Panc1 (cell line): Measurements from ENCODE around the gene SALL3. TPM values are rescaled to one million over a fixed set of nuclear protein-coding genes. Genes with fewer than 3 reads are reported as not detected.

ENCODE experiments used
- ATAC-seq: fragments of 200-7000 bp; cut with Tn5 transposase; 2 replicates; pipeline ENCODE4 v1.9.1; 2020; ENCODE audit warnings: mild to moderate bottlenecking, moderate library complexity
- BruUV-seq: library from RNA; stranded (reverse); fragments of 400-500 nt; replicated peaks from 2 replicates; lab custom pipeline; 2021; lab: Mats Ljungman, UMichigan
- CTCF ChIA-PET: fragments of 300-600 bp; sonication (Branson Sonifier 250); formaldehyde crosslinking; loops from one replicate; lab custom pipeline; 2022; ENCODE audit warnings: antibody characterized with exemption; lab: Charles Lee
- POLR2A ChIA-PET: fragments of 300-600 bp; sonication (Branson Sonifier 250); formaldehyde crosslinking; loops from one replicate; lab custom pipeline; 2022; ENCODE audit warnings: antibody characterized with exemption; lab: Charles Lee
- DNase-seq: peaks from one replicate; pipeline ENCODE4 v3.0.0-alpha.2; 2010; ENCODE audit warnings: low read depth, low spot score
- H3K27ac ChIP-seq: 2 replicates; pipeline ENCODE4 v1.5.1; 2011; ENCODE audit warnings: mild to moderate bottlenecking, low read length, inconsistent platforms
- H3K27me3 ChIP-seq: fragments of 200-500 bp; sonication (Bioruptor generic); 2 replicates; pipeline ENCODE4 v1.6.0; 2014; ENCODE audit warnings: low read length, inconsistent platforms; ENCODE audit not compliant: control insufficient read depth, insufficient read depth
- H3K36me3 ChIP-seq: fragments of 200-500 bp; sonication (Bioruptor generic); 2 replicates; pipeline ENCODE4 v1.5.1; 2014; ENCODE audit warnings: inconsistent platforms, mild to moderate bottlenecking, low read length, moderate library complexity; ENCODE audit not compliant: control insufficient read depth, insufficient read depth
- H3K4me1 ChIP-seq: 2 replicates; pipeline ENCODE4 v1.5.1; 2011; ENCODE audit warnings: inconsistent platforms, mild to moderate bottlenecking, low read length, moderate library complexity; ENCODE audit not compliant: control insufficient read depth, insufficient read depth
- H3K4me3 ChIP-seq, 2 experiments: 2 replicates each; pipeline ENCODE4 v1.5.1; 2011 to 2012; ENCODE audit warnings: low read depth in 2 of 2, low read length in 2 of 2, mild to moderate bottlenecking in 2 of 2, inconsistent platforms in 1 of 2, moderate library complexity in 1 of 2
- H3K9me3 ChIP-seq: fragments of 200-500 bp; sonication (Bioruptor generic); 2 replicates; pipeline ENCODE4 v1.5.1; 2014; ENCODE audit warnings: low read depth, mild to moderate bottlenecking, inconsistent platforms, low read length, moderate library complexity; ENCODE audit not compliant: control insufficient read depth, insufficient read depth
- CTCF ChIP-seq: fragments of 450-650 bp; IDR thresholded peaks from 2 replicates; pipeline ENCODE4 v1.5.1; 2017; ENCODE audit warnings: mild to moderate bottlenecking
- POLR2AphosphoS5 ChIP-seq: IDR thresholded peaks from 2 replicates; pipeline ENCODE4 v1.6.1; 2012; ENCODE audit warnings: mild to moderate bottlenecking, low read depth, low read length, moderate library complexity
- SIN3A ChIP-seq: IDR thresholded peaks from 2 replicates; pipeline ENCODE4 v1.6.1; 2012; ENCODE audit warnings: low read depth, mild to moderate bottlenecking, low read length, moderate library complexity, borderline replicate concordance; ENCODE audit not compliant: insufficient read depth
- TCF7L2 ChIP-seq: IDR thresholded peaks from 2 replicates; pipeline ENCODE4 v1.6.1; 2011; ENCODE audit warnings: mild to moderate bottlenecking, low read depth, low read length, inconsistent platforms
- in situ Hi-C: cut with HindIII; loops from 2 replicates; pipeline ENCODE4 v1.10.0; 2016; ENCODE audit warnings: low sequenced_read_pairs, low pct_unique_long_range_greater_than_20kb
- intact Hi-C: fragments of 100-400 bp; cut with micrococcal nuclease; formaldehyde crosslinking; loops from one replicate; pipeline ENCODE4 v1.10.0; 2022; ENCODE audit not compliant: unreplicated experiment
- total RNA-seq: library from RNA; stranded (reverse); gene quantifications from one replicate; pipeline ENCODE4 v1.2.1, GENCODE V29; 2021; ENCODE audit not compliant: unreplicated experiment
- TF ChIP-seq, protein P1 (sequence below), 2 experiments: IDR thresholded peaks; 2 replicates each; pipeline ENCODE4 v1.6.1; 2011 to 2012; ENCODE audit warnings: low read depth in 2 of 2, control low read depth in 1 of 2, low read length in 1 of 2, mild to moderate bottlenecking in 1 of 2, moderate library complexity in 1 of 2; ENCODE audit not compliant: insufficient read depth in 1 of 2

The SALL3 gene
- total RNA-seq, 1 experiment from 2014 or later = not detected

DNA sequence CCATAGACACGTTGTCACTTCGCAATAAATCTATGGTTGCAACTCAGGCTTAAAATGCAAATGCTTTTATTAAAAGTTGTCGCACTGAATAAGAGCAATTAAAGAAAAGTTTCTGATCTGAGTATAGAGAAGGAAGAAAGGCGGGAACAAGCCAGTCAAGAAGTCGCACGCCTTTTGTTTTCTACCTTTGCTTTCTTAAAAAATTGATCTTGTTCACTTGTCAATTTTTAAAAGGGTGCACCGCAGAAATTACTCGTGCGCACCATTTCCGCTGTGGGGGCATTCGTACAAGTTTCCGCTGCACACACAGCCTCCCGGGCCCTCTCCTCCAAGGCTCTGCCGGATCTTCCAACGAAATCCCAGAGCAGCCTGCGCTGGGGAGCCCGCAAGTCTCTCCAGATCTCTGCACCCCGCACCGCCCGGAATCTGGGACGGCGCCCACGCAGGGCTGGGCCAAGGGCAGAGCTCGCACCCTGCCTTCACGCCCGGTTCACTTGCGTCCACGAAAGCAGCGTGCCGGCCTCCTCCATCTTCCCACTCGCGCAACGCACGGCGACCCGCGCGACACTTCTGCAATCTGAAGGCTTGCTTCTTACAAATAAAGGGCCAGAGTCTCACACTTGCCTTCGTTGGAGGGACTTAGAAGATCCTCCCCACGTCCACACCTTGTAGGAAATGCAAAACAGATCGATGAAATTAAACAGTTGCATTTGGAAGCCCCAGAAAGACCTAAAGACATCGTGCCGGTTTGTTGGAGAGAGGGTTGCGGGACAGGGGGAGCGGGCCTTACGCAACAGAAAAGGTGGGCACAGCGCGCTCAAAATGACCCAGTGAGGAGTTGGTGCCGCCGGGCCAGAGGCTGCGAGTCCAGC is 2.6 kb upstream of the SALL3 start:
- no TSS peak for BruUV-seq
- no peaks in the 10 kb centered on the region for H3K4me1 ChIP-seq
- H3K36me3 ChIP-seq = no peaks in the 10 kb centered on the region
- in situ Hi-C loops (no loop called here), intact Hi-C loops (no loop called here)
- H3K27me3 ChIP-seq = peaks cover 20% of the 10 kb centered on the region
- DNase-seq (no peak), ATAC-seq (no peak)
- H3K27ac ChIP-seq = no peak overlapping the region
- TF ChIP-seq POLR2AphosphoS5 = no peak
- no peak for TF ChIP-seq CTCF
- TF ChIP-seq TCF7L2 = no peak
- no peak for TF ChIP-seq SIN3A
- TF ChIP-seq, protein P1, sequence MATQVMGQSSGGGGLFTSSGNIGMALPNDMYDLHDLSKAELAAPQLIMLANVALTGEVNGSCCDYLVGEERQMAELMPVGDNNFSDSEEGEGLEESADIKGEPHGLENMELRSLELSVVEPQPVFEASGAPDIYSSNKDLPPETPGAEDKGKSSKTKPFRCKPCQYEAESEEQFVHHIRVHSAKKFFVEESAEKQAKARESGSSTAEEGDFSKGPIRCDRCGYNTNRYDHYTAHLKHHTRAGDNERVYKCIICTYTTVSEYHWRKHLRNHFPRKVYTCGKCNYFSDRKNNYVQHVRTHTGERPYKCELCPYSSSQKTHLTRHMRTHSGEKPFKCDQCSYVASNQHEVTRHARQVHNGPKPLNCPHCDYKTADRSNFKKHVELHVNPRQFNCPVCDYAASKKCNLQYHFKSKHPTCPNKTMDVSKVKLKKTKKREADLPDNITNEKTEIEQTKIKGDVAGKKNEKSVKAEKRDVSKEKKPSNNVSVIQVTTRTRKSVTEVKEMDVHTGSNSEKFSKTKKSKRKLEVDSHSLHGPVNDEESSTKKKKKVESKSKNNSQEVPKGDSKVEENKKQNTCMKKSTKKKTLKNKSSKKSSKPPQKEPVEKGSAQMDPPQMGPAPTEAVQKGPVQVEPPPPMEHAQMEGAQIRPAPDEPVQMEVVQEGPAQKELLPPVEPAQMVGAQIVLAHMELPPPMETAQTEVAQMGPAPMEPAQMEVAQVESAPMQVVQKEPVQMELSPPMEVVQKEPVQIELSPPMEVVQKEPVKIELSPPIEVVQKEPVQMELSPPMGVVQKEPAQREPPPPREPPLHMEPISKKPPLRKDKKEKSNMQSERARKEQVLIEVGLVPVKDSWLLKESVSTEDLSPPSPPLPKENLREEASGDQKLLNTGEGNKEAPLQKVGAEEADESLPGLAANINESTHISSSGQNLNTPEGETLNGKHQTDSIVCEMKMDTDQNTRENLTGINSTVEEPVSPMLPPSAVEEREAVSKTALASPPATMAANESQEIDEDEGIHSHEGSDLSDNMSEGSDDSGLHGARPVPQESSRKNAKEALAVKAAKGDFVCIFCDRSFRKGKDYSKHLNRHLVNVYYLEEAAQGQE (IDR thresholded peaks at IDR 0.05; ENCODE audit: insufficient read depth in 1 of 2, low read depth in 2 of 2, low read length in 1 of 2) = no peak
- ChIA-PET CTCF (no interaction called here), POLR2A (no interaction called here)
- H3K4me3 ChIP-seq = no peak overlapping the region
- H3K9me3 ChIP-seq = no peaks in the 10 kb centered on the region

- Histone ChIP-seq H3K27ac (no peak overlapping the region), H3K36me3 (no peaks in the 10 kb centered on the region), H3K9me3 (no peaks in the 10 kb centered on the region), H3K27me3 (peaks cover 20% of the 10 kb centered on the region), H3K4me1 (no peaks in the 10 kb centered on the region), H3K4me3 (no peak overlapping the region)
- TF ChIP-seq POLR2AphosphoS5 (no peak), TCF7L2 (no peak), CTCF (no peak), SIN3A (no peak)
- TF ChIP-seq, protein P1 (IDR thresholded peaks at IDR 0.05; ENCODE audit: insufficient read depth in 1 of 2, low read depth in 2 of 2, low read length in 1 of 2) = no peak
- ChIA-PET POLR2A (no interaction called here), CTCF (interaction anchor here (0.9 kb wide), 1 partner anchor 41 kb away, joined by 3 read pairs; no protein-coding TSS in a partner anchor)
- intact Hi-C loops = no loop called here
- in situ Hi-C loops = no loop called here
- ATAC-seq (no peak), DNase-seq (no peak)
- no TSS peak for BruUV-seq
These were observed 1.8 kb upstream of the SALL3 start for GRCh38 chr18:78977637-78978348.
